Lower lobe of right lung (tissue), 2 donors: ENCODE results near the gene GGT1. TPM values are rescaled to one million over a fixed set of nuclear protein-coding genes. Genes with fewer than 3 reads are reported as not detected.

ENCODE experiments used
- ATAC-seq, 2 donors: fragments of 200-7000 bp; cut with Tn5 transposase; one replicate each; pipeline ENCODE4 v1.9.1; 2020 to 2022; ENCODE audit warnings: mild to moderate bottlenecking in 2 of 2, moderate library complexity in 2 of 2
- DNase-seq: peaks from one replicate; pipeline ENCODE4 v3.0.0-alpha.2; 2020
- H3K27ac ChIP-seq: fragments of 200-600 bp; one replicate; pipeline ENCODE4 v1.8.0; 2022
- H3K27me3 ChIP-seq: fragments of 200-600 bp; one replicate; pipeline ENCODE4 v1.8.0; 2022; ENCODE audit warnings: low read depth
- H3K36me3 ChIP-seq: fragments of 200-600 bp; one replicate; pipeline ENCODE4 v1.8.0; 2022; ENCODE audit warnings: mild to moderate bottlenecking
- H3K4me1 ChIP-seq: fragments of 200-600 bp; one replicate; pipeline ENCODE4 v1.8.0; 2022
- H3K4me3 ChIP-seq: fragments of 200-600 bp; one replicate; pipeline ENCODE4 v1.8.0; 2022; ENCODE audit warnings: mild to moderate bottlenecking
- H3K9me3 ChIP-seq: fragments of 200-600 bp; one replicate; pipeline ENCODE4 v1.8.0; 2022
- CTCF ChIP-seq: fragments of 200-600 bp; IDR thresholded peaks from one replicate; pipeline ENCODE4 v1.8.0; 2022; ENCODE audit warnings: antibody characterized with exemption, mild to moderate bottlenecking
- intact Hi-C: fragments of 100-400 bp; cut with DNase I; formaldehyde crosslinking; loops from one replicate; pipeline ENCODE4 v1.11.0; 2022
- total RNA-seq: library from RNA; stranded (reverse); fragmentation: NEBNext Ultra II Directional; extraction: Animal tissue kit (Norgen Biotek cat#: 25700); gene quantifications from one replicate; pipeline ENCODE4 v1.2.1, GENCODE V29; 2021
- donor health status: DM: no; HTN: yes; CAD: no; lungs with severe emphysema.

GGT1 gene
- total RNA-seq, 1 donor from 2014 or later, result 65.1 TPM

GRCh38 chr22:24571266-24571665, 31.7 kb upstream of the GGT1 start:
- no peak for TF ChIP-seq CTCF
- Histone ChIP-seq H3K9me3 (no peaks in the 10 kb centered on the region), H3K27me3 (no peaks in the 10 kb centered on the region), H3K4me1 (peaks cover 11% of the 10 kb centered on the region), H3K4me3 (no peak overlapping the region), H3K36me3 (peaks cover 77% of the 10 kb centered on the region), H3K27ac (no peak overlapping the region)
- intact Hi-C loops, result no loop called here
- DNase-seq (no peak), ATAC-seq (no peak)

GRCh38 chr22:24576778-24577177, 26.2 kb upstream of the GGT1 start:
- H3K27ac ChIP-seq, result no peak overlapping the region
- no peak for DNase-seq
- peaks cover 9% of the 10 kb centered on the region for H3K4me1 ChIP-seq
- H3K36me3 ChIP-seq, result peaks cover 47% of the 10 kb centered on the region
- no peak for TF ChIP-seq CTCF
- no peaks in the 10 kb centered on the region for H3K27me3 ChIP-seq
- H3K4me3 ChIP-seq, result no peak overlapping the region
- no peak for ATAC-seq
- no peaks in the 10 kb centered on the region for H3K9me3 ChIP-seq
- intact Hi-C loops, result no loop called here

- Histone ChIP-seq H3K9me3 (no peaks in the 10 kb centered on the region), H3K27ac (no peak overlapping the region), H3K4me3 (no peak overlapping the region), H3K4me1 (peaks cover 15% of the 10 kb centered on the region), H3K36me3 (peaks cover 28% of the 10 kb centered on the region), H3K27me3 (no peaks in the 10 kb centered on the region)
- intact Hi-C loops, result no loop called here
- no peak for TF ChIP-seq CTCF
- ATAC-seq, result peak in 1 of 2 donors; percentile 15
- DNase-seq, result no peak
Measured at GRCh38 chr22:24578355-24579257, 24.4 kb upstream of the GGT1 start.

DNA sequence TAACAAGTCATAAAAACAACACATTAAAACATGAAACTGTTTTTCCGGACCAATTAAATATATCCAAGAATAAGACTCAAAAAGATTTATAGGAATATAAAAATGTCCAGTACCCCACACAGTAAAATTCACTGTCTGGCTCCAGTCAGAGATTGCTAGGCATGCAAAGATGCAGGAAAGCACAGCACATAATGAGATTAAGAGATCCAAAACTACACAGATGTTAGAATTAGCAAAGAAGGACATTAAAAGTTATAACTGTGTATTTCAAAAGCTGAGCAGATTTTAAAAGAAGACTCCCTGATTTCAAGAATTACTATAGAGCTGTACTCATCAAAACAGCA, 23.8 kb upstream of the GGT1 start:
- intact Hi-C loops, result no loop called here

DNA sequence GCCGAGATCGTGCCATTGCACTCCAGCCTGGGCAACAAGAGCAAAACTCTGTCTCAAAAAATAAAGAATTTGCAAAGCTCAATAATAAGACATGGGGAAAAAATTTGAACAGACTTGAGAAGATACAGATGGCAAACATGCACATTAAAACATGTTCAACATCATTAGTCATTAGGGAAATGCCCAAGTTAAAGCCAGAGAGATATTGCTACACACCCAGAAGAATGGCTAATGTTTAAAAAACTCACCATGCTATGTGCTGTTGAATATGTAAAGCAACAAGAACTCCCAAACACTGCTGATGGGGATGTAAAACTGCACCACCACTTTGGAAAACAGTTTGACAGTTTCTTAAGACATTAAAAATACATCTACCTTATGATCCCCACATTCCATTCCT, 22.7 kb upstream of the GGT1 start:
- Histone ChIP-seq H3K9me3 (no peaks in the 10 kb centered on the region), H3K27ac (no peak overlapping the region), H3K4me1 (peaks cover 24% of the 10 kb centered on the region), H3K36me3 (peaks cover 18% of the 10 kb centered on the region), H3K27me3 (no peaks in the 10 kb centered on the region), H3K4me3 (no peak overlapping the region)
- no peak for DNase-seq
- no peak for TF ChIP-seq CTCF
- intact Hi-C loops, result no loop called here
- no peak for ATAC-seq

More for the DNA sequence above, 23.8 kb upstream of the GGT1 start:
- Histone ChIP-seq H3K9me3 (no peaks in the 10 kb centered on the region), H3K27me3 (no peaks in the 10 kb centered on the region), H3K36me3 (peaks cover 22% of the 10 kb centered on the region), H3K4me3 (no peak overlapping the region), H3K4me1 (peaks cover 22% of the 10 kb centered on the region), H3K27ac (no peak overlapping the region)
- ATAC-seq (no peak), DNase-seq (no peak)
- no peak for TF ChIP-seq CTCF
